Measurements from ENCODE around the gene PLCG2.

The PLCG2 gene

DNA sequence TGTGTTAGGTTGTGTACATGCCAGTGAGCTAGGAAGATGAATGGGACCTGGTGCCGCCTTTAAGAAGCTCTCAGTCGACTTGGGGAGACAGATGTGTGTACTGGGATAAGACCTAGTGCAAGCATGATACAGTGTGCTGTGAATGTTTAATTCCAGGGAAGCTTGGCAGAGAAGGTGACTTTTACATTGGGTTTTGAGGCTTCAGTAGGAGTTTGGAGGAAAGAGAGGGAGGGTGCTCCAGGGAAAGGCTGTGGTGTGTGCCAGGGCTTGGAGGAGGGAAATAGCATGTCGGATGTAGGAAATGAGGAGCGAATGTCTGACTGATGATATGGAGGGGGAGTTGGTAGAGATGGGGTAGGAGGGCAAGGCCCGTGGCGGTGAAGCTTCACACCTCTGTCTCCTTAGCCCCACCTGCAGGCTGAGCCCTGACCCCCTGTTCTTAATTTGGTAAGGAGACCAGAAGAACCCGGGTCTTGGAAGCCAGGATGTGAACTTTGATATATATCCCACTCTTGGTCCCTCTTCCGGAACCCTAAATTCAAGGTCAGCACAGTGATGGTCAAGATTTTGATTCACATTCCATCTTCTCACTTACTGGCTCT lies 76.6 kb downstream of the PLCG2 start:
- in situ Hi-C loops (cut with HindIII; ENCODE audit: low sequenced_read_pairs) = no loop called here
- no peak overlapping the region for H3K4me3 ChIP-seq (ENCODE audit: low read depth, low read length)
- TF ChIP-seq, protein P1, sequence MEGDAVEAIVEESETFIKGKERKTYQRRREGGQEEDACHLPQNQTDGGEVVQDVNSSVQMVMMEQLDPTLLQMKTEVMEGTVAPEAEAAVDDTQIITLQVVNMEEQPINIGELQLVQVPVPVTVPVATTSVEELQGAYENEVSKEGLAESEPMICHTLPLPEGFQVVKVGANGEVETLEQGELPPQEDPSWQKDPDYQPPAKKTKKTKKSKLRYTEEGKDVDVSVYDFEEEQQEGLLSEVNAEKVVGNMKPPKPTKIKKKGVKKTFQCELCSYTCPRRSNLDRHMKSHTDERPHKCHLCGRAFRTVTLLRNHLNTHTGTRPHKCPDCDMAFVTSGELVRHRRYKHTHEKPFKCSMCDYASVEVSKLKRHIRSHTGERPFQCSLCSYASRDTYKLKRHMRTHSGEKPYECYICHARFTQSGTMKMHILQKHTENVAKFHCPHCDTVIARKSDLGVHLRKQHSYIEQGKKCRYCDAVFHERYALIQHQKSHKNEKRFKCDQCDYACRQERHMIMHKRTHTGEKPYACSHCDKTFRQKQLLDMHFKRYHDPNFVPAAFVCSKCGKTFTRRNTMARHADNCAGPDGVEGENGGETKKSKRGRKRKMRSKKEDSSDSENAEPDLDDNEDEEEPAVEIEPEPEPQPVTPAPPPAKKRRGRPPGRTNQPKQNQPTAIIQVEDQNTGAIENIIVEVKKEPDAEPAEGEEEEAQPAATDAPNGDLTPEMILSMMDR (IDR thresholded peaks at IDR 0.05; ENCODE audit: low read depth, low read length) = no peak
- no peak for DNase-seq (ENCODE audit: low read depth, low spot score)

DNA sequence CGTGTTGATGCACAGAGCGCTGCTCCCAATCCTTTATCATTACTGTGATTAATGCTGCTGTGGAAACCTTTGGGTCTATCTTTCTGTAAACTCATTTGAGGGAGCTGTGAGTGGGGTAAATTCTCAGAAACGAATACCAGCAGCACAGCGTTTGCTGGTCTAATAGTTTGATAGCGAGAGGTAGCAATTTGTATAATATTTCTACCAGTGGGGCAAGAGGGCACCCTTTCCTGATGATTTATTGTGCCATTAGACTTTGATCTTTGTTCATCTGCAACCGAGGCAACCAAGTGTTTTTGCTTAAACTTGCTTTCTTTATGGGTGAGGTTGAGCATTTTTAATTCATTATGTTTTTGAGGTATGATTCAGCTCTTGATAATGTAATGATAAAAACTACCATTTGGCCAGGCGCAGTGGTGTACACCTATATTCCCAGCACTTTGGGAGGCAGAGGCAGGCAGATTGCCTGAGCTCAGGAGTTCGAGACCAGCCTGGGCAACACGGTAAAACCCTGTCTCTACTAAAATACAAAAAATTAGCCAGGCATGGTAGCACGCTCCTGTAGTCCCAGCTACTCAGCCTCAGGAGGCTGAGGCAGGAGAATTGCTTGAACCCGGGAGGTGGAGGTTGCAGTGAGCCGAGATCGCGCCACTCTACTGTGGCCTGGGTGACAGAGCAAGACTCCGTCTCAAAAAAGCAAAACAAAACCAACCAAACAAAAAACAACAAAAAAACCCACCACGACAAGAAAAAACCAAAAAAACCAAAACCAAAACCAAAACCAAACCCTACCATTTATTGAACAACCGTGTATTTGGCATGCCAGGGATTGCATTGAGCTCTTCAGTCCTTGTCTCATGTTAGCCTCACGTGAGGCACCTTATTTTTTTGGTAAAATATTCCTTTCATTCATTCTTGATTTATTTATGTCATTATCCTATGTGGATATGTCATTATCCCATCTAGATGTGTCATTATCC lies 81.5 kb downstream of the PLCG2 start:
- in situ Hi-C loops (cut with HindIII; ENCODE audit: low sequenced_read_pairs) = no loop called here
- DNase-seq (ENCODE audit: low read depth, low spot score) = no peak
- TF ChIP-seq, protein P1 (IDR thresholded peaks at IDR 0.05; ENCODE audit: low read depth, low read length) = no peak
- H3K4me3 ChIP-seq (ENCODE audit: low read depth, low read length) = no peak overlapping the region

DNA sequence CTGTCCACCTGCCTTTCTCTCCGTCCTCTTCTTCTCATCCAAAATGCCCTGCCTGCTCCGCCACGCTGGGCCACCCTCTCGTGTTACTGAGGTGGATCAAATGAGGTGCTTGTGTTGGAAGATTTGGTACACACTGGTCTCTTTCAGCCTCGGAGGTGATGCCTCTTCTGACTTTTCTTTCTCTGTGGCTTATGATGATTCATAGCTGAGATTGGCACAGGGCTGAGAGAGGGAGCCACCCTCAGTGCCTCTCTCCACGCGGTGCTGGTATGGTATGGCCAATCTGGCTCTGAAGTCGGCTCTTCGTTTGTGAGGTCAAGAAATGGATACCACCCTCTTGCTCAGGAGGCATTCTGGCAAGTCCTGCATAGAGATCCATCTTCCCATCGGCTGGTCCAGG lies 82.4 kb downstream of the PLCG2 start:
- no peak overlapping the region for H3K4me3 ChIP-seq (ENCODE audit: low read depth, low read length)
- in situ Hi-C loops (cut with HindIII; ENCODE audit: low sequenced_read_pairs) = no loop called here
- DNase-seq (ENCODE audit: low read depth, low spot score) = no peak
- TF ChIP-seq, protein P1 (IDR thresholded peaks at IDR 0.05; ENCODE audit: low read depth, low read length) = no peak

DNA sequence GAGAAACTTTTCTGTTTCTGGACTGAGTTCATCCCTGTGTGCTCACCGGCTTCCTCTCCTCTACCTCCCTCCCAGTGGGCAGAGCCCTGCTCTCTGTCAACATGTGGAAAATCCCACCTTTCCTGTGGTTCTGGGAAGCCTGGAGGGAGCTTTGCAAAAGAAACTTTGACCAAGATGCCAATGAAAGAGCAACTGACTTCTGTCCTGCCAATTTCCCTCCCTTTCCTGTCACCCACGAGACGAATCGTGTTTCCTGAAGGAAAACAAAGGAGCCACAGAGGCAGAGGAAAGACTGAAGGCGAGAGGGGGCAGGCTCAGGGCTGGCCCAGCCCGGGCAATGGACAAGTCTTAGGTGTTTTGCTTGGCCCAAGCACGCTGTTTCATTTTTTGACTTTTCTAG lies 82.8 kb downstream of the PLCG2 start:
- DNase-seq (ENCODE audit: low read depth, low spot score) = no peak
- in situ Hi-C loops (cut with HindIII; ENCODE audit: low sequenced_read_pairs) = no loop called here
- TF ChIP-seq, protein P1 (IDR thresholded peaks at IDR 0.05; ENCODE audit: low read depth, low read length) = no peak
- no peak overlapping the region for H3K4me3 ChIP-seq (ENCODE audit: low read depth, low read length)

DNA sequence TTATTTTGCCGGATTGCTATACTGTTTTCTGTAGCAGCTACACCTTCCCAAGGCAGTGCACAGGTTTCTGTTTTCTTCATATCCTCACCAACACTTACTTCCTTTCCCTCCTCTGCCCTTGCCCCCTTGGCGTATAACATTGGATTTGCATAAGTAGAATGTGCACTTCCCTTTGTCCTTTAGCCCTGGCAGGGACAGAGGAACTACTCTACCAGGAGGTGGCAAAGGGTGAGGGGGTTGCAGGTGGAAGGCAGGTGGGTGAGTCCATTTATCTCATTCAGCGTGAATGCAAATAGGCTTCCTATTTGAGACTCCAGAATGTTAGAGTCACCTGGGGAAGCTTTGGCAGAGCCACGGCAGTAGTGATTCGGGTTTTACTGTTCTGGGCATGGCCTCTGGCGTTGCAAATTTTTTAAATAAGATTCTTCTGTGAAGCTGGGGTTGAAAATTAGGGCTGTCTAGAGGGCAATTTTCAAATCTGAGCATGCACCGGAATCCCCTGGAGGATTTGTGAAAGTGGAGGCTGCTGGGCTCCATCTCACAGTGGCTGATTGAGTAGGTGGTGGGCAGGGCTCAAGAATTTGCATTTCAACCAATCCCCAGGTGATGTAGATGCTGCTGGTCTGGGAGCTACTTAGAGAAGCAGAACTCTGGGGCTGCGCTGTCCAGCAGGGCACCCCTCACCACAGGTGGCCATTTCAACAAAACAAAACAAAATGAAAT lies 84.7 kb downstream of the PLCG2 start:
- in situ Hi-C loops (cut with HindIII; ENCODE audit: low sequenced_read_pairs) = no loop called here
- no peak overlapping the region for H3K4me3 ChIP-seq (ENCODE audit: low read depth, low read length)
- TF ChIP-seq, protein P1 (IDR thresholded peaks at IDR 0.05; ENCODE audit: low read depth, low read length) = no peak
- no peak for DNase-seq (ENCODE audit: low read depth, low spot score)

DNA sequence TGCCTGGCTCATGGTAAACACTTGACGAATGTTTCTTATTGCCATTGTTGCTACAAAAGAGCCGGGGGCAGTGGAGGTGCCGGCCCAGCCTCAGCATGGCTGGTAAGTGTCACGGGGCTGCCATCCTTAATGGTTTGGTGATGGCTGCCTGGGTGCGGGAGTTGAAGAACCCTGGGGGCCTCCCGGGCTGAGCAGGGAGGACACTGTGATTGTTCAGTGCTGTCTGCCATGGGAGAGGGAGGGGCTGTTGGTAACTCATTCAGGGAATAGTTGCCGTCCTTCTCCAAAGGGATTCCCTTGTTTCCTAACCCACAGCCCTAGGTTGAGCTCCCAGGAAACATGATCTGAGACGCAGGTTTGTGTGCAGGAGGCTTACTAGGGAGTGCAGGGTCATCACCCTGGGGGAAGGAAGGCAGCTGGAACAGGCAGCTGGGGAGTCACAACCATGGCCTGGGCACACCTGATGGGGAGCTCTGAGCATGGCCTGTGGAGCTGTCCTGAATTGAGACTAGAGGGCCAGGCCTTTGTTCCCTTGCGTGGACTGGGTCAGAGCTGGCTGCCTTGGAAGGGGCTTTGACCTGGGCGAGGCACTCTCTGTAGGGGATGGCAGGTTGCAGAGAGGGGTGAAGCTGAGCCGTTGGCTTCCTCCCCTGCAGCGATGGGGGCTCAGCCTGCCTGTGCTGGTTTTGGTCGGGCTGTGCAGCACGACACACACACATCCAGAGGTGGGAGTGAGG lies 85.7 kb downstream of the PLCG2 start:
- no peak overlapping the region for H3K4me3 ChIP-seq (ENCODE audit: low read depth, low read length)
- DNase-seq (ENCODE audit: low read depth, low spot score) = no peak
- in situ Hi-C loops (cut with HindIII; ENCODE audit: low sequenced_read_pairs) = no loop called here
- TF ChIP-seq, protein P1 (IDR thresholded peaks at IDR 0.05; ENCODE audit: low read depth, low read length) = no peak

Data from astrocyte of the spinal cord (primary cell).